GM23248 (cell line): ENCODE measurements around the gene HOXB3. TPM values are rescaled to one million over a fixed set of nuclear protein-coding genes. Genes with fewer than 3 reads are reported as not detected.

ENCODE experiments used
- DNase-seq: peaks from one replicate; pipeline ENCODE4 v3.0.0-alpha.2; 2015
- H2AFZ ChIP-seq: fragments of 200-600 bp; sonication (generic); 2 replicates; pipeline ENCODE4 v1.6.1; 2016; ENCODE audit warnings: antibody characterized with exemption
- H3F3A ChIP-seq: fragments of 200-600 bp; sonication (generic); 2 replicates; pipeline ENCODE4 v1.6.1; 2016; ENCODE audit warnings: mild to moderate bottlenecking, antibody characterized with exemption, mixed run types; ENCODE audit not compliant: insufficient read depth
- H3K27ac ChIP-seq: fragments of 200-600 bp; sonication (generic); 2 replicates; pipeline ENCODE4 v1.5.1; 2016; ENCODE audit warnings: mild to moderate bottlenecking
- H3K27me3 ChIP-seq: fragments of 200-600 bp; sonication (generic); replicated peaks from 2 replicates; pipeline ENCODE4 v1.6.1; 2016; ENCODE audit warnings: mild to moderate bottlenecking; ENCODE audit not compliant: insufficient read depth
- H3K36me3 ChIP-seq: fragments of 200-600 bp; sonication (generic); 2 replicates; pipeline ENCODE4 v1.6.1; 2016; ENCODE audit warnings: low read depth, mild to moderate bottlenecking
- H3K4me1 ChIP-seq: fragments of 200-600 bp; sonication (generic); 2 replicates; pipeline ENCODE4 v1.6.1; 2016; ENCODE audit warnings: mild to moderate bottlenecking; ENCODE audit not compliant: insufficient read depth
- H3K4me2 ChIP-seq: fragments of 200-600 bp; sonication (generic); one replicate; pipeline ENCODE4 v1.6.1; 2016; ENCODE audit warnings: mild to moderate bottlenecking; ENCODE audit not compliant: unreplicated experiment
- H3K4me3 ChIP-seq: fragments of 200-600 bp; sonication (generic); 2 replicates; pipeline ENCODE4 v1.5.1; 2016; ENCODE audit warnings: mild to moderate bottlenecking
- H3K79me2 ChIP-seq: fragments of 200-600 bp; sonication (generic); 2 replicates; pipeline ENCODE4 v1.6.1; 2016; ENCODE audit warnings: mild to moderate bottlenecking; ENCODE audit not compliant: insufficient read depth
- H3K9ac ChIP-seq: fragments of 200-600 bp; sonication (generic); 2 replicates; pipeline ENCODE4 v1.6.1; 2016; ENCODE audit warnings: mild to moderate bottlenecking
- H3K9me2 ChIP-seq: fragments of 200-600 bp; sonication (generic); 2 replicates; pipeline ENCODE4 v1.6.1; 2016; ENCODE audit warnings: mixed run types, mild to moderate bottlenecking, moderate library complexity; ENCODE audit not compliant: insufficient read depth
- H3K9me3 ChIP-seq: fragments of 200-600 bp; sonication (generic); one replicate; pipeline ENCODE4 v1.6.1; 2017; ENCODE audit warnings: low read depth
- H4K20me1 ChIP-seq: fragments of 200-600 bp; sonication (generic); 2 replicates; pipeline ENCODE4 v1.6.0; 2016; ENCODE audit not compliant: insufficient read depth
- EZH2 ChIP-seq: fragments of 200-600 bp; sonication (generic); IDR thresholded peaks from 2 replicates; pipeline ENCODE4 v1.6.1; 2018; ENCODE audit warnings: antibody characterized with exemption, mild to moderate bottlenecking; ENCODE audit not compliant: insufficient read depth, poor library complexity, severe bottlenecking
- EZH2phosphoT487 ChIP-seq: fragments of 200-600 bp; sonication (generic); IDR thresholded peaks from 2 replicates; pipeline ENCODE4 v1.6.1; 2018; ENCODE audit warnings: antibody characterized with exemption, moderate library complexity, mild to moderate bottlenecking, low read depth; ENCODE audit not compliant: insufficient read depth
- WGBS, 2 experiments: methylation state at CpG; one replicate each; pipeline ENCODE4 v1.1.6; 2015 to 2017; ENCODE audit warnings: low lambda C conversion rate in 2 of 2, low coverage in 1 of 2; ENCODE audit errors: missing lambda C conversion rate in 2 of 2; 5-methylcytosine and 5-hydroxymethylcytosine counted together
- in situ Hi-C: fragments of 300-500 bp; cut with MboI; formaldehyde crosslinking; loops from 2 replicates; pipeline ENCODE4 v1.15.0; 2020
- polyA plus RNA-seq: library from polyadenylated mRNA; unstranded; fragments of >200 nt; fragmentation: Nextera tagmentation; extraction: Ambion mirVana; gene quantifications from 2 replicates; pipeline ENCODE4 v1.2.1, GENCODE V29; 2016
- total RNA-seq: library from RNA; depleted of rRNA; stranded (reverse); fragments of >200 nt; shearing (Covaris generic); gene quantifications from 2 replicates; pipeline ENCODE4 v1.2.3, GENCODE V29; 2014

The HOXB3 gene
- total and polyA plus RNA-seq, 2 experiments from 2014 or later: 1.9 to 2.4 TPM

- H3K4me2 ChIP-seq: no peak overlapping the region
- H3K27me3 ChIP-seq: peaks cover 75% of the 10 kb centered on the region
- no peak overlapping the region for H3K9ac ChIP-seq
- H3K9me2 ChIP-seq: no peaks in the 10 kb centered on the region
- no peak overlapping the region for H2AFZ ChIP-seq
- no peaks in the 10 kb centered on the region for H3K9me3 ChIP-seq
- no peak for DNase-seq
- no peak overlapping the region for H3K4me3 ChIP-seq
- in situ Hi-C loops: no loop called here
- H3K79me2 ChIP-seq: no peaks in the 10 kb centered on the region
- no peaks in the 10 kb centered on the region; the same call in 1 of the 2 replicates for H3K4me1 ChIP-seq
- no peak for TF ChIP-seq EZH2
- TF ChIP-seq EZH2phosphoT487: 0 out of 2 replicates have a peak, but pooled peaks have one; percentile 17
- no peak overlapping the region for H3K27ac ChIP-seq
- 29 to 30% methylated on average over 16 to 17 of the region's 17 CpGs for WGBS, 2 experiments
- no peaks in the 10 kb centered on the region for H4K20me1 ChIP-seq
- no peaks in the 10 kb centered on the region for H3K36me3 ChIP-seq
- no peaks in the 10 kb centered on the region for H3F3A ChIP-seq
Observed at GRCh38 chr17:48615963-48616716, 26.1 kb upstream of the HOXB3 start.

GRCh38 chr17:48615047-48615962 is 25.3 kb upstream of the HOXB3 start, which contains the start of gene HOXB8:
TSS of gene HOXB8 (minus strand) at chr17:48615292. CDS start at chr17:48614704, 588 bp downstream.
- no peak within 1 kb of the TSS for H3K4me2 ChIP-seq
- peaks cover 67% of the 10 kb centered on the region for H3K27me3 ChIP-seq
- no peak within 1 kb of the TSS for H3K4me3 ChIP-seq

GRCh38 chr17:48613862-48614694 is 24.0 kb upstream of the HOXB3 start:
- Histone ChIP-seq H3K4me1 (no peaks in the 10 kb centered on the region; the same call in 1 of the 2 replicates), H3K36me3 (no peaks in the 10 kb centered on the region), H3F3A (no peaks in the 10 kb centered on the region), H3K79me2 (no peaks in the 10 kb centered on the region), H3K27ac (no peak overlapping the region), H3K4me3 (no peak overlapping the region), H3K9me2 (no peaks in the 10 kb centered on the region), H3K9ac (no peak overlapping the region), H2AFZ (no peak overlapping the region), H4K20me1 (no peaks in the 10 kb centered on the region), H3K4me2 (no peak overlapping the region), H3K9me3 (no peaks in the 10 kb centered on the region), H3K27me3 (peaks cover 54% of the 10 kb centered on the region)
- DNase-seq: peak; percentile 36
- TF ChIP-seq EZH2: peak; percentile 97
- peak; percentile 81 for TF ChIP-seq EZH2phosphoT487
- WGBS, 2 experiments: 15% methylated on average over 41 to 55 of the region's 55 CpGs
- in situ Hi-C loops: no loop called here

More at GRCh38 chr17:48615047-48615962, 25.3 kb upstream of the HOXB3 start, which contains the start of gene HOXB8:
- WGBS, 2 experiments: 18 to 23% methylated on average over 39 to 41 of the region's 41 CpGs
- in situ Hi-C loops: no loop called here
- no peak for DNase-seq
- H3K36me3 ChIP-seq: no peaks in the 10 kb centered on the region
- H3K27ac ChIP-seq: no peak within 1 kb of the TSS
- H3K4me1 ChIP-seq: no peaks in the 10 kb centered on the region; the same call in 1 of the 2 replicates
- H3F3A ChIP-seq: no peaks in the 10 kb centered on the region
- H4K20me1 ChIP-seq: no peaks in the 10 kb centered on the region
- TF ChIP-seq EZH2 (peak; percentile 97), EZH2phosphoT487 (peak; percentile 77; the same call in 1 of the 2 replicates)
- H3K9me3 ChIP-seq: no peaks in the 10 kb centered on the region
- no peak within 1 kb of the TSS for H3K9ac ChIP-seq
- H3K79me2 ChIP-seq: no peaks in the 10 kb centered on the region
- no peak within 1 kb of the TSS for H2AFZ ChIP-seq
- H3K9me2 ChIP-seq: no peaks in the 10 kb centered on the region
